A673 (cell line): ENCODE measurements around the gene PAPSS2.

Source experiments
- EZH2 ChIP-seq: fragments of 200-600 bp; sonication (generic); IDR thresholded peaks from 2 replicates; pipeline ENCODE4 v1.6.1; 2017; ENCODE audit warnings: borderline replicate concordance, low read depth, mild to moderate bottlenecking, mixed read lengths, antibody characterized with exemption, low read length; ENCODE audit not compliant: poor library complexity, severe bottlenecking
- TF ChIP-seq, protein P1 (sequence below): fragments of 300-800, 200-600 bp; sonication (generic); conservative IDR thresholded peaks from 2 replicates; pipeline ENCODE4 v1.5.1; 2017; ENCODE audit warnings: low read depth, mild to moderate bottlenecking, antibody characterized with exemption, low read length, moderate library complexity, mixed read lengths

DNA sequence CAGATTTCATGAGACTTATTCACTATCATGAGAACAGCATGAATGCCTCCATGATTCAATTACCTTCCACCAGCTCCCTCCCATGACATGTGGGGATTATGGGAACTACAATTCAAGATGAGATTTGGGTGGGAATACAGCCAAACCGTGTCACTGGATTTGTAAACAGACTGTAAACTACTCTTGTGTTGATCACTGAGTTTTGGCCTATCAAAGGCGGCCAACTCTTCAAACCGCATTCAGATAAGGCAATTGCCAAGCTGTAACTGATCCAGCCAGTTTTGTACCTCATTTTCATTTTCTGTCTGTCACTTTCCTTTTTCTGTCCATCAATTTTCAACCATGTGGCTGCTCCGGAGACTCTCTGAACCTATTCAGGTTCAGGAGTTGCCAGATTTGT, 27.2 kb upstream of the PAPSS2 start:
- TF ChIP-seq, protein P1, sequence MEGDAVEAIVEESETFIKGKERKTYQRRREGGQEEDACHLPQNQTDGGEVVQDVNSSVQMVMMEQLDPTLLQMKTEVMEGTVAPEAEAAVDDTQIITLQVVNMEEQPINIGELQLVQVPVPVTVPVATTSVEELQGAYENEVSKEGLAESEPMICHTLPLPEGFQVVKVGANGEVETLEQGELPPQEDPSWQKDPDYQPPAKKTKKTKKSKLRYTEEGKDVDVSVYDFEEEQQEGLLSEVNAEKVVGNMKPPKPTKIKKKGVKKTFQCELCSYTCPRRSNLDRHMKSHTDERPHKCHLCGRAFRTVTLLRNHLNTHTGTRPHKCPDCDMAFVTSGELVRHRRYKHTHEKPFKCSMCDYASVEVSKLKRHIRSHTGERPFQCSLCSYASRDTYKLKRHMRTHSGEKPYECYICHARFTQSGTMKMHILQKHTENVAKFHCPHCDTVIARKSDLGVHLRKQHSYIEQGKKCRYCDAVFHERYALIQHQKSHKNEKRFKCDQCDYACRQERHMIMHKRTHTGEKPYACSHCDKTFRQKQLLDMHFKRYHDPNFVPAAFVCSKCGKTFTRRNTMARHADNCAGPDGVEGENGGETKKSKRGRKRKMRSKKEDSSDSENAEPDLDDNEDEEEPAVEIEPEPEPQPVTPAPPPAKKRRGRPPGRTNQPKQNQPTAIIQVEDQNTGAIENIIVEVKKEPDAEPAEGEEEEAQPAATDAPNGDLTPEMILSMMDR: no peak
- no peak for TF ChIP-seq EZH2
